Stromal cell of bone marrow (primary cell): ENCODE measurements around the gene CLIC5.
A peak's percentile ranks its signal among the peaks of the same experiment; 100 is the strongest.

Experiments used
- DNase-seq: peaks from one replicate; pipeline ENCODE4 v3.0.0-alpha.2; 2012; ENCODE audit warnings: low read depth

The CLIC5 gene

DNA sequence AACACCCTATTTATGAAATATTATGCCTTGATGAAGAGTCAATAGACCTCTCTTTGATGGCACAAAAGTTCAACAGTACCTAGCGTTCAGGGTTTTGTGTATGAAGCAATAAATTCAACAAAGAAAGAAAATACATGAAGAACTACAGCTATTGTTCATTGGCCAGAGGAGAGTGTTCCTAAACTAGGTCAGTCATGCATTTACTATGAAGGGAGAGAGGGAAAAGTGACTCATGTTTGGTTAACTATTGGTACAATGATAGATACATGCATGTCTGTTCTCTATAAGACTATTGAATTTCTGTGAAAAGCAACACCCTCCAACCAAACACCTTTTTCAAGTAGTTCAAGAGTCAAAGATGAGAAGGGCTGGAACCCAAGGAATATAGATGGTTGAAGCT lies 50.7 kb downstream of the CLIC5 start:
- DNase-seq, result peak; percentile 27

DNA sequence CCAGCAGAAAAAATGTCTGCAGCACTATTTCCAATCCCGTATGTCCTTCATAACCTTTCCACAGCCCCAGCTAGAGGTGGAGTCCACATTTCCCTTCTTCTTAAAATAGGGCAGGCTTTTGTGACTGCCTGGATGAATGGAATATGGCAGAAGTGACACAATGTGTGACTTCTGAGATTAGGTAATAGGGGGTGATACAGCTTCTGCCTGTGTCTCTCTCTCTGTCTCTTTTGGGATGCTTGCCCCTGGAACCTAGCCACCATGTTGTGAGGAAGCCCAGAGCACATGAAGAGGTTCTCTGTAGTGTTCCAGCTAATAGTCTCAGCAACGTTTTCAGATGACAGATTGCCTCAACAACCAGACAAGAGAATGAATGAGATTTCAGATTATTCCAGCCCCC lies 51.4 kb downstream of the CLIC5 start:
- DNase-seq, result no peak

DNA sequence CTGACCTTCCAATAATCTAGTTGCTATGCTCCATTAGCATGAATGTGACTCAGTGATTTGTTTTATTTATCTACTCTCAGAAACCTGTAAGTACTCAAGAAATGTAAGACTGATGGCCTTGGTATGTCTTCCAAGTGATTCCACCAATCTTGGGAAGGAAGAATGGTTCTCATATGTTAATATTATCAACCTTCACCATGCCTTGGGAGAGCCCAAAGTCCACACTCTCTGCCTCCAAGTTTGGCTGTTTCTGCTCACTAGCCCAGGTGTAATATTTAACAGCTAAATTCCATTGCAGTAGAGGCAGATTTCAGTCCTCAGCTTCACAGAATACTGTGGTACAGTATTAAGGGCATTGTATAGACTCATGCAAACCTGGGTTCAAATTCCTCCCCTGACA lies 51.8 kb downstream of the CLIC5 start:
- no peak for DNase-seq

DNA sequence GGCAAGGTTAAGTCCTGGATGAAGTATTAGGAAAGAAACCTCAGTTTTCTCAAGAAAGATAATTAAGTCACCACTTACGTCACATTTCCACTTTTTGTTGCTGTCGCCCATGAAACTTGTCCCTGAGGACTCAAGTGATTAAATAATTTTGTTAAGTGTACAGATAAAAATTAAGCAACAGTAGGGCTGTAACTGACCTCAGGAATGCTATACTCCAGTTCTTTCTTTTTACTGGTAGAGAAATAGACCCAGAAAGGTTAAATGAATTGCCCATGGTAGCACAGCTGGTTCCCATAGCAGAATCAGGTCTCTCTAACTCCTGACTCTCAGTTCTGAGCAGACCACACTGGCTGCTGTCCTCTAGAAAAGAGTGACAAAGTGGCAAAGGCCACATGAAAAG lies 54.5 kb downstream of the CLIC5 start:
- no peak for DNase-seq

DNA sequence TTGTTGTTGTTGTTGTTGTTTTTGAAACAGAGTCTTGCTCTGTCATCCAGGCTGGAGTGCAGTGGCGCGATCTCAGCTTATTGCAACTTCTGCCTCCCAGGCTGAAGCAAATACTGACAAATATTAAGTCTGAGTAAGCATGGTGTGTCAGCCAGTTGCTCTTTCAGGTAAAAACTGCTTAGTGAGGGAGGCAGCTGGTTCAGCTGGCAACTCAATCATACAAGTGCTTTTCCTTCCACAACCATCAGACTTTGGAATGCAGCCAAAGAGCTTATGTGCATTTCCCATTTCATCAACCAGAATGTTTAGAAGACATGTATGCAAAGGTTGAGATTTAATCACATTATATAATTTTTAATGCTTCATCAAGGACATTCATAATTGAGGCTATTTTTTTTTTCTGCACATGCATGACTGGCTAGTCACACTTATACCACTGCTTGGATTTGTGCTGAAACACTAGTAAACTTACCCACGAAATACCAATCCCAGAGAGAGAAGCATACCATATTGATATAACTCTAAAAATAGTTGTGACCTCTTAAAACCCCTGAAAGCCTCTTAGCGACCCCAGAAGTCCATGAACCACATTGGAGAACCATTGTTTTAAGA lies 56.0 kb downstream of the CLIC5 start:
- no peak for DNase-seq

DNA sequence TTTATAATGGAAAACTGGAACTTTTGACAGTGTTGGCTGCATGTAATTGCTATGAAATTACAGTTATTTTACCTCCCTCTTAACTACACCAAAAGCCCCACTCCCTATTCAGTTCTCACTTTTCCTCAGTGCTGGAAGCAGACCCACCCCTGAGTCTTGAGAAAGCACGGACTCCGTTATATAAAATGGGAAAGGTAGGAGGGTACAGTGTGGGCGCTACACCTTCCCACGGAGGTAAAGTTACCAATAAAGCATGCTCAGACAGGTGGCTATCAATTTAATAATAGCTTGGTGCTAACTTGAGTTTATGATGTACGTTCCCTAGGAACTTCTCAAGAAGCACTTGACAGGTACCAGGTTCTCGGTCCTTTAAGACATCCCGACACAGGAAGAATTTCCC lies 59.0 kb downstream of the CLIC5 start:
- DNase-seq, result no peak

DNA sequence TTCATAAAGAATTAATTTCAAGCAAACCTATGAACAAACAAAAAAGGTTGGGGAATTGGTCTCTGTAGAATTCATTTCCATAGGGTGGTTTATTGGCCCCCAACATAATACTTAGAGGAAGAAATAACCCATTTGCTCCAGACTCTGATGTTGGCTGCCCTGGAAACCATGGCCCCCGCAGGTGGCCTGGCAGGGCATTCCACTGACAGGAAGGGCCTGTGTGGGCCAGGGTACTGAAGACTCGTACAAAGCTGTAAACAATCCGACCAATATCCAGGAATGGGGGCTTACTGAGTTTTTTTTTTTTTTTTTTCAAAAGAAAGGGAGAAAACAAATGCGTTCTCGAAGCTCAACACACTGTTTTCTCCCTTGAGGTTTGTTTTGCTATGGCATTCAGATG lies 59.5 kb downstream of the CLIC5 start:
- no peak for DNase-seq

DNA sequence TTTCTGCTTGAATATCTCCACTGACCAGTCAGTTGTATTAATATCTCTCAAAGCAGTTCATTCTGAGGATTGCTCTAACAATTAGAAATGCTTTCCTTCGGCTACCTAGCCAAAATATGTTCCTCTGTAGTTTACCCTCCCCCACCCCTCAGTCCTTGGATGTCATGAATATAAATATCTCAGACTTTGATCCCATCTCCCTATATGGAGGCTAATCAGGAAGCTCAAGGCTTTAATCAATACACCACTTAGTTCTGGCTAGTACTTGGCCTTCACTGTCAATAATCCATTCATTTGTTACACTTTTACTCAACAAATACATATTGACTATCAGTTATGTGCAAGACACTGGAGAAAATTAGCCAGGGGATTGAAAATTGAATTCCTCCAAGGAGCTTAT lies 60.1 kb downstream of the CLIC5 start:
- no peak for DNase-seq

DNA sequence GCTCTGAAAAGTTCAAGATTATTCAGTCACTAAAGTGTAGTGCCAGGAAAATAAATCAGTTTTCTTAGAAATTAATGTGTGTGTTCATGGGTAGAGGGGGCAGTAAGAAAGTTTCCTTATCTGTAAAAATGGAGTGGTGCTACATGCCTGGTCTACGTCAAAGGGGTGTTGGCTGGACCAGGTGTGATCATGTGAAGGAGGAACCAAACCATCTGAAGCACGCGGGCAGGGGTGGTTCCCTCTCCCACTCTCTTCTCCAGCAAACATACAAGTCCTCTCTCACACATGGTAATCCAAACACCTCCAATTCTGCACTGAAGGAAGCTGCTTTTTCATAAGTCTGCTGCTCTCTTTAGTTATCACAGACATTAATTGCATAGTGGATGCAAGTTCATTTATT lies 63.1 kb downstream of the CLIC5 start:
- DNase-seq, result no peak

DNA sequence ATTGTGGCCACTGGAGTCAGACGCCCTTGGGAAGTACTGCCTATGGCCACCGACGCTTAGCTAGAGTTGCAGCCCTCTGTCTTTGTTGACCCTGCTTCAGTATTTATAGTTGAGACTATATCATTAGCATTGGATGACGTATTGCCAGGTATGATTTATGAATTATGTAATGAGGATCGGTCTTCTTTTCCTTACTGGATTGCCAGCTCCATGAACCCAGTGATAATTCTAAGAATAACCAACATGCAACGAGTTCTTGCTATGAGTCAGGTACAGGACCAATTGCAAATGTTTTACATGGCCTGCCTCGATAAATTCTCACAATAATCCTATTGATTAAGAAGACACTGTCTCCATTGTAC lies 63.5 kb downstream of the CLIC5 start:
- DNase-seq, result no peak

DNA sequence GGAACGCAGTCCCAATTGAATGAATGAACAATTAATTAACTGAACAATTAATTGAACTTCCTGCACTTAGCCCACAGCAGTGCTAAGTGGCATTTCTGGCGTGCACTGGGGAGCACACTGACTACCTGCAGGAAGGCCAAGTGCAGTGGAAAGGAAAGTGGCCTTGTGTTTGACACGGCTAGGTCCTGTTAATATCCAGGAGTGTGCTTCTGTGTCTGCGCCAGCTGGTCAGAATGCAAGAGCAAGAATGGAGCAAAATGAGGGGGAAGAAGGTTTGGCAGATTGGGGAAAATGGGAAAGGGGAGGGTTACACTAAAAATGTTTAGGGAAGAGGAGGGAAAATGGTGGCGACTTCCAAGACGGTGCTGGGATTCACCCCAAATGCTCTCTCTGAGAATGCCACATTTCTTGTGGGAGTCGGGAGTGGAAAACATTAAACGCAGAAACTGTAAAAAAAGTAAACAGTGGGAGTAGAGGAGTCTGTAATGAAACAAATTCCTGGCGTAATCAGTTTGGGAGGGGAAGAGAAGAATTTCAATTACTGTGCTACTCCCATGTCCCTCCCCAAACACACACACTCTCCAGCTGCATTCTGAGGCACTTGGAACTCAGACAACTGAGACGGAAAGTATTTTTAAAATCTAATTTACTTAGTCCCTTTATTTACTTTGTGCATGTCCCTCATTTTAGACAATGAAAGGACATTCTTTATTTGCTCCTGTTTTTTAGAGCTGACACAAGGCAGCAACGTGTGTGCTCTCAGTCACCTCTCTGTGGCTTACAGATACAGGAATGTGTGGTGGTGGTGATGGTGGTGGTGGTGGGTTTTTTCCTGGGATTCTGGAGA lies 64.1 kb downstream of the CLIC5 start:
- DNase-seq, result no peak

DNA sequence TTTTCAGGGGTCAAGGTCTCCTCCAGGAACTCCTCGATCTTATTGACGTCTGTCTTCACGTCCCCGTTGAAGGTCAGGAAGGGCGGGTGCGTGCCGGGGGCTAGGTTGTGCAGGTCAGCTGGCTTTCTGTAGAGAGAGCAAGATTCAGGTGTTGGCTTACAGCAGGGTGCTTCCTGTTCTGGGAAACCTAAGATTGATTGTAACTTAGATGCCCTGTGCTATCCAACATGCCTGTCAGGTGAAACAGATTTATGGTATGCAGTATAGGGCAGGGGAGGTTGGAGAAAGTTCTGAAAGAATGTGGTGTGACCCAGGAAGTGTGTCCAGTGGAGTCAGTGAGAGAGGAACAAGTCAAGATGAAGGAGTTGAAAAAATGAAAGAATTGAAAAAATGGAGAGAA lies 66.4 kb downstream of the CLIC5 start:
- no peak for DNase-seq

DNA sequence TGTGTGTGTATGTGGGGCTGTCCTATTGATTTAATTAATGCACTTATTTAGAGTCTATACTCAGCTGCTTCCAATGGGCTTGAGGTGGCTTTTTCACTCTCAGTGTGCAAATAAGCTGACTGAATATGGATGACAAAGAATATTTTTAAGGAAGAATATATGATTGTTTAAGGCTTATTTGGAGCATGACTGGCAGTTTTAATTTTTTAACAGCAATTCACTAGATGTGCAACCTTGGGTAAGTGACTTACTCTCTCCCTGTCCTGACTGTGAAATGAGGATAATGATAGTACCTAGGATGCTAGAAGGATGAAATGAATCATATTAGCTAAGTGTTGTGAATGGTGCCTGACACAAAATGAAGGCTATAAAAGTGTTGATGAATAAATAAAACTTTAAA lies 67.9 kb downstream of the CLIC5 start:
- DNase-seq, result no peak

DNA sequence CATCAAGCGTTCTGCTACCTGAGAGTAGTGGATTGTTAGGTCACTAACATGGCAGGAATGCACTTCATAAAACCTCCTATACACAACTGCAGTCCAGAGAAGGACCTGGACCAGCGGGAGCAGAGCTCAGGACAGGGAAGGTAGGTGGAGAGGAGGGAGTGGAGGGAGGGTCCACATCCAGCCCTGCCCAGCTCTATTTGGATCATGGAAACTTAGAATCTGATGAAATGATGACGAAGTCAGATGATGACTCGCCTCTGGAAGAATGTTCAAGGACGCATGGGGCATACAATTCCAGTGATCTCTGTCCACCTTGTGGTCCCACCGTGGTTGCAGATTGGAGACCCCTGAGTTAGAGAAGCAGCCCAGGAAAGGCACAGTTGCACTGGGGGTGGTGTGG lies 68.8 kb downstream of the CLIC5 start:
- DNase-seq, result no peak

DNA sequence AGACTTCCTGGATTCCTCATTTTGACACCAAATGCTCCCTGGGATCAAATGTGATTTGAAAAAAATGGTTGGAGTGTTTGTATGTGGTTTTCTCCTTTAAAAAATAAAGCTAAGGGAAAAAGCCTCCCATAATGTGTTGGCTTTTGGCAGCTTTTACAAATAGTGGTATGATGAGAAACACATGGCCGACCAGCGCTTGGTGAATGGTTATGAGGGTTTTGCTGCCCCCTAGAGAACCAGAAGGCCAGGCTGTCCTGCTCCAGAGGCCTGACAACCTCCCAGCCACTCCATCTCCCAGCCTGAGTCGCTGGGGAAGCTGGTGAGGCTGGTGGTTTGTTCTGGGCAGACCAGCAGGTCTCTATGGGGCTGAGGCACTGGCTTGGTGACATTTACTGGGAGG lies 69.3 kb downstream of the CLIC5 start:
- peak; percentile 87 for DNase-seq

DNA sequence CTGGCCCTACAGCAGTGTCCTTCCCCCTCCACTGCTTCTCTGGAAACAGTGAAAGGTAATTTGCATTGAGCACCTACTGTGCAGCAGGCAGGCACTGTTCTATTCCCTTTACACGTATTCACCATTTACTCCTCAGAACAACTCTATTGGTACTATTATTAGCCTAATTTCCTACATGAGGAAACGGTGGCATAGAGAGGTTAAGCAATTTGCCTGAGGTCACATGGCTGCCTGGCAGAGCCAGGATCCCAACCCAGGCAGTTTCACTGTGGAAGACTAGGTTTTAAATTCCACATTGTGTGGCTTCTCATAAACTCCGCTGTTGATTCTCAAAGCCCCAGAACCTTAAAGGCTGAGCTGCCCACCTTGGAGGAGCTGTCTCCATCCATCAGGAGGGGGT lies 72.7 kb downstream of the CLIC5 start:
- no peak for DNase-seq

DNA sequence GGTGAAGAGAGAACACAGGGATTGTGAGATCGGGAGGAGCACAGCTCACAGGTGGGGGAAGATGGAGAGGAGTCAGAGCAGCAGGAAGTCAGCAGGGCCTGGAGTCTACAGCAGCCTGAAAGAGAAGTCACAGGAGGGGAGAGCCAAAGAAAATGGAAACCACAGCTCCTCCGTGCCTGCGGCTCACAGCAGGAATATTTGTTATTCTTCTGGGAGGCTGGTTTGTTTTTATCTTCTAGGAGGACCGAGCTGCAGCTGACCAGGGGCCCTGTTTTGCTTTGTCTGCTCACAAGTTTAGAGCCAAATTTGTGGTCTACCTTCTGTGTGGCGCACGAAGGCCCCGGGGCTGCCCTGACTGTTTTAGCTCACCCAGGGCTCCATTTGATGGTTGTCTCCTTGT lies 81.8 kb downstream of the CLIC5 start:
- no peak for DNase-seq

DNA sequence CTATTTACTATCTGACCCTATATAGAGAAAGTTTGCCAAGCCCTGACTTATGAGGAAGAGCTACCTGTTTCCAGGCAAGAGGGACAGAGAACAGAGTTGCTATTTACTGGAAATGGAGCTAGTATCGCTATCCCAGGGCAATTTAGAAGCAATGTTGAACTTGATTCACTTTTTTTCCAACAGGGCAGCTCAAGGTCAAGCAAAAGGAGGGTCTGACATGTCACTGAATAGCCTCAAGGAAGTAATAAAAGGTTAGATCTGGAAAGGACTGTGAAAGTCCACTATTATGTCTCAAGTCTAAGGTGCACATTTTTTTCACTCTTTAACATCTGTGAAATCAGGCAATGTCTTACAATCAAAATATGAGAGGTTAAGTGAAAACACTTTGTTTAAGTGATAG lies 84.4 kb downstream of the CLIC5 start:
- no peak for DNase-seq

DNA sequence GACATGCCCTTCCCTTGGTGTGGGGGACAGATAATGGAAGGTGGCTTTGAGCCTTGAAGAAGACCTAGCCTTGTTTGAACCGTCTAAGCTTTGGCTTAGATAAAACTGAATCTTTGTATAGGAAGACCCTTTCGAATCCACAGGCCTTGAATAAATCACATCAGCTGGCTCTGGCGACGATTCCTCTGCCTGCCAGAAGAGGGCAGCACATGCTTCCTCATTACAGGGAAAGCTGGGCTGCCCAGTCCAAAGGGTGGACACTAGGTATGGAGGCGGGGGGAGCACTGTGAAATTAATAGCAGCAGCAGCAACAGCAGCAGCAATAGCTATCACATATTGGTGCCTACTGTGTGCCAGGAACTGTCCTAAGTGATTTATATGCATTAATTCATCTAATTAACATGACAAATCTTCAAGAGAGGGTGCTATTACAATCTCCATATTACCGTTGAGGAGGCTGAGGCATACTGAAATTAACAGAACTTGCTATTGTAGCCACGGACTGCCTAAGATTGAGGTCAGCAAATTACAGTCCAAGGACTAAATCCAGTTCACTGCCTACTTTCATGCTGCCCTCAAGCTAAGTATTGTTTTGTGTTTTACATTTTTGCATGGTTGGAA lies 85.1 kb downstream of the CLIC5 start:
- peak; percentile 32 for DNase-seq

DNA sequence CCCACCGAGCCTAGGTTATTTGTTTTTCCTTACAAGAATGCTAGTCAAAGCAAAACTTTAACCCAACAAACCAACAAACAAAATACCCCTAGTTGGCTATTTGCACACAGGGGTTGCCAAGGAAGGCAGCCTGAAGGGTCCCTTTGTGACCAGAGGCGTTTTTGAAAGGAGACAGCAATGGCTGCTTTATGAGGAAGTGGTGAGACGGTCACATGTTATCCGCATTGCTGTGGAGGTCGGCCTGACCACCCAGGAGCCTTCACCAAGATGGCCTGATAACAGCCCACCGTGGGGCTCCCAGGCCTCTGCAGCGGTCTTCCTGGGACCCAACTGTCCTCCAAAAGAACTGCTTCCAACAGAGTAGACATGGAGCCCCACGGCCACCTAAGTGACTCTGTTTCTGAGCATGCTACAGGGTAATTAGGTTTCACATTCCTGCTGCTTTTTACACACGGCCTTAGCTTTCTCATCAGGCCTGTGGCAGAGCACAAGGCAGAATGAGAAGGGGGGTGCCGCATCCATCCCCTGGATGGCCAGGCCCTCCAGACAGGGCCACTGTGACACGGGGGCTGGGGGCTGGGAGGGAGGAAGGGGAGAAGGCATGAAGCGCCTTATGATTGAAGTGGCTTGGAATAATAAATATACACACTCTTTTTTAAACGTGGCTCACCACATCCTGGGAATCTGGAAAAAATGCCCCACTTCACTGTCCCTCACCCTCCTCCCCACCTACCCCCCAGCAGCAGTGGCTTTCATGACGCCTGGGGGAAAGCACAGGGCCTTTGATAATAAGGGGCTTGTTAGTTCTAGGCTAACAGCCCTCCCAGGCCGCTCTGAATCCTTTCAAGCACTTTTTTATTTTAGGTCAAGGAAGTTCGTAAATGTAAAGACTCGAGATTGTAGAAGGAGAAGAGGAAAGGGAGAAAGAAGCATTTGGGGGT lies 86.0 kb downstream of the CLIC5 start:
- DNase-seq, result no peak

DNA sequence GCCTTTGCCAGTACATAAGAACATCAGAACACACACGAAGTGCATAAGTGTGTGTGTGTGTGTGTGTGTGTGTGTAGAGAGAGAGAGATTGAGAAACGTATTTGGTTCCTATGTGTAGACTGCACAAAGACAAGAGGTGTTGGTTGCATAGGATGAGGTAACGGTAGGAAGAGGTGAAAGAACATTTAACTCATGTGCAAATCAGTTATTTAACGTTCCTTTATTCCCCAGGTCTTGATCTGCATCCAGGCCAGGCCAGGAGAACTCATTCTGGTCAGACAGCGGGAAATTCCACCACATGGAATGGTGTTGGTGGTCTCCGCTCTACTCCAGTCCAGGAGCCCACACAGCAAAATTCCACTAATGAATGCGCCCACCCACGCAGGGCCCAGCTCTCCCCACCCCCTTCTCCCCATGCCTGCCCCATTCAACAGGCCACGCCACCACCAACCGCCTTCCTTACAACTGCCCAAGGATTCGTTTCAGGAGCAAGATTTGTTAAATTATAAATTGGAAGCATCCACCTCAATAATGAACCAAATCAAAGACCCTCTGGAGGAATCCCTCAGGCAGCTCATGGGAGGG lies 86.8 kb downstream of the CLIC5 start:
- DNase-seq, result no peak
